Pancreas (tissue), 10 donors: ENCODE data around the gene MAP3K4. TPM values are rescaled to one million over a fixed set of nuclear protein-coding genes. Genes with fewer than 3 reads are reported as not detected.

Source experiments
- ATAC-seq, 4 donors: fragments of 200-7000 bp; cut with Tn5 transposase; one replicate each; pipeline versions ENCODE4 v1.8.0 to v1.9.1; 2020; ENCODE audit warnings: mild to moderate bottlenecking in 4 of 4, moderate library complexity in 4 of 4
- DNase-seq, 6 donors: peaks; one replicate each; pipeline ENCODE4 v3.0.0-alpha.2; 2020
- FAIRE-seq: peaks from 2 replicates; lab custom pipeline; 2012; peaks lifted over from hg19 to GRCh38; lab: Jason Lieb, UNC
- H3K27ac ChIP-seq, 4 donors: fragments of 200-600 bp; sonication (generic); 1 replicate in 3 of 4; 2 replicates in 1 of 4; pipeline versions ENCODE4 v1.5.0 to v1.8.0; 2020
- H3K27me3 ChIP-seq, 4 donors: fragments of 200-600 bp; one replicate each; pipeline ENCODE4 v1.8.0; 2021
- H3K36me3 ChIP-seq, 3 donors: fragments of 200-600 bp; sonication (generic) in 1 of 3; one replicate each; pipeline versions ENCODE4 v1.5.0 to v1.8.0; 2020 to 2021
- H3K4me1 ChIP-seq, 3 donors: fragments of 200-600 bp; one replicate each; pipeline ENCODE4 v1.8.0; 2021
- H3K4me3 ChIP-seq, 4 donors: fragments of 200-600 bp; sonication (generic) in 2 of 4; one replicate each; pipeline versions ENCODE4 v1.5.0 to v1.8.0; 2020 to 2021
- H3K9me3 ChIP-seq, 4 donors: fragments of 200-600 bp; one replicate each; pipeline ENCODE4 v1.8.0; 2021
- CTCF ChIP-seq, 4 donors: fragments of 200-600 bp; sonication (generic) in 3 of 4; IDR thresholded peaks; one replicate each; pipeline versions ENCODE4 v1.5.0 to v1.8.0; 2021; ENCODE audit warnings: antibody characterized with exemption in 4 of 4
- WGBS, 2 donors: extraction: QIAGEN DNeasy Blood & Tissue Kit; methylation state at CpG; one replicate each; pipeline ENCODE4 v1.1.7; 2013; 5-methylcytosine and 5-hydroxymethylcytosine counted together
- intact Hi-C, 3 donors: fragments of 100-400 bp; cut with DNase I; formaldehyde crosslinking; loops; one replicate each; pipeline versions ENCODE4 v1.11.1 to v1.14.2; 2022
- polyA plus RNA-seq, 2 donors: library from polyadenylated mRNA; stranded (reverse); fragments of 200-250 nt; gene quantifications; one replicate each; pipeline ENCODE4 v1.2.3, GENCODE V29; 2013
- total RNA-seq, 6 donors: library from RNA; stranded (reverse); fragmentation: NEBNext Ultra II Directional in 4 of 6; extraction: Animal tissue kit (Norgen Biotek cat#: 25700) in 4 of 6; gene quantifications; one replicate each; pipeline versions ENCODE4 v1.2.1 to v1.2.4, GENCODE V29; 2021 to 2023
- donor health status: healthy with polysubstance abuse.
- donor health status: DM: no; HTN: no; CAD: no; lungs with moderate emphysema.
- donor health status: DM: no; HTN: no; CAD: no.
- donor health status: control.
- donor health status: control.
- donor health status: Bipolar disorder and iron deficiency.
- donor health status: DM: yes; HTN: yes; CAD: no.
- donor health status: DM: no; HTN: no; CAD: no.
- donor health status: DM: no; HTN: no; CAD: no.
- donor health status: DM: yes; HTN: yes; CAD: no.

Gene MAP3K4
- total and polyA plus RNA-seq, 8 donors: 10.8 to 32.0 (median 25.3) TPM

DNA sequence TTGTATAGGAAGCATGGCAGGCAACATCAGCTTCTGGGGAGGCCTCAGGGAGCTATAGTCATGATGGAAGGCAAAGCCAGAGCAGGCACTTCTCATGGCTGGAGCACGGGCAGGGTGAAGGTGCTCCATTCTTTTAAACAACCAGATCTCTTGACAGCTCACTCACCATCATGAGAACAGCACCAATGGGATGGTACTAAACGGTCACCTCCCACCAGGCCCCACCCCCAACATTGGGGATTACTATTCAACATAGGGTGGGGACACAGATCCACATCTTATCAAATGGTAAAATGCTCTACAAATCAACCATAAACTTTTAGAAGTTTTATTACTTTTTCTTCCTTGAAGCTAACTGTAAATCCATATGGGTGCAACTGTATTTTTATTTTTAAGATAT is 61.5 kb downstream of the MAP3K4 start:
- ATAC-seq (no peak), DNase-seq (no peak), FAIRE-seq (no peak)
- intact Hi-C loops: no loop called here
- no peaks in the 10 kb centered on the region for H3K9me3 ChIP-seq
- TF ChIP-seq CTCF (IDR thresholded peaks at IDR 0.05): no peak
- 94 to 97% methylated on average over 2 of the region's 2 CpGs for WGBS, 2 donors
- no peak overlapping the region for H3K27ac ChIP-seq
- peaks cover 0 to 4% (median 0%) of the 10 kb centered on the region in 3 donors for H3K4me1 ChIP-seq
- no peaks in the 10 kb centered on the region for H3K36me3 ChIP-seq
- no peak overlapping the region for H3K4me3 ChIP-seq
- H3K27me3 ChIP-seq: no peaks in the 10 kb centered on the region

GRCh38 chr6:161054876-161055275 is 63.3 kb downstream of the MAP3K4 start:
- H3K27ac ChIP-seq: no peak overlapping the region
- no peak for TF ChIP-seq CTCF (IDR thresholded peaks at IDR 0.05)
- H3K4me3 ChIP-seq: no peak overlapping the region
- intact Hi-C loops: no loop called here
- DNase-seq: no peak
- no peak for FAIRE-seq
- H3K36me3 ChIP-seq: no peaks in the 10 kb centered on the region
- no peaks in the 10 kb centered on the region for H3K27me3 ChIP-seq
- no peaks in the 10 kb centered on the region for H3K9me3 ChIP-seq
- peaks cover 0 to 4% (median 0%) of the 10 kb centered on the region in 3 donors for H3K4me1 ChIP-seq
- ATAC-seq: no peak

DNA sequence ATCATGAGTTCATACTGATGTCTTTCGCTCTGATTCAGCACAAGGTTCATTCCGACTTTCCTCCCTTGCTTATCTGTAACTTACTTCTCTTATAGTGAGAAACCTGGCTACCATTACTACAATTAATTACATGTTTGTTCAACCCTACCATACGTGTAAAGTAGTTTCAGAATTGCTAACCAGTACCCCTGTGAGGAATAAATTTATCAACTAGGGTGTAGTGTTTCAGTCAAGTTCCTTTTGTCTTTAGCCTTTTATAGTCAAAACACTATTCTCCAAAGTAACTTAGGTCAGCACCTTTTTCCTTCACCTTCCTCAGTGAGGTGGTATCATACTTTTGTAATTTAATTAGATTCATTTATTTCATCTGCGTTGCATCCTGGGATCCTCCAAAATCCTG is 64.9 kb downstream of the MAP3K4 start:
- Histone ChIP-seq H3K9me3 (no peaks in the 10 kb centered on the region), H3K27ac (no peak overlapping the region), H3K4me1 (peaks cover 0 to 4% (median 0%) of the 10 kb centered on the region in 3 donors), H3K4me3 (no peak overlapping the region), H3K27me3 (no peaks in the 10 kb centered on the region), H3K36me3 (no peaks in the 10 kb centered on the region)
- no peak for ATAC-seq
- TF ChIP-seq CTCF (IDR thresholded peaks at IDR 0.05): no peak
- 87 to 89% methylated on average over 4 of the region's 4 CpGs for WGBS, 2 donors
- FAIRE-seq: no peak
- intact Hi-C loops: no loop called here
- no peak for DNase-seq

DNA sequence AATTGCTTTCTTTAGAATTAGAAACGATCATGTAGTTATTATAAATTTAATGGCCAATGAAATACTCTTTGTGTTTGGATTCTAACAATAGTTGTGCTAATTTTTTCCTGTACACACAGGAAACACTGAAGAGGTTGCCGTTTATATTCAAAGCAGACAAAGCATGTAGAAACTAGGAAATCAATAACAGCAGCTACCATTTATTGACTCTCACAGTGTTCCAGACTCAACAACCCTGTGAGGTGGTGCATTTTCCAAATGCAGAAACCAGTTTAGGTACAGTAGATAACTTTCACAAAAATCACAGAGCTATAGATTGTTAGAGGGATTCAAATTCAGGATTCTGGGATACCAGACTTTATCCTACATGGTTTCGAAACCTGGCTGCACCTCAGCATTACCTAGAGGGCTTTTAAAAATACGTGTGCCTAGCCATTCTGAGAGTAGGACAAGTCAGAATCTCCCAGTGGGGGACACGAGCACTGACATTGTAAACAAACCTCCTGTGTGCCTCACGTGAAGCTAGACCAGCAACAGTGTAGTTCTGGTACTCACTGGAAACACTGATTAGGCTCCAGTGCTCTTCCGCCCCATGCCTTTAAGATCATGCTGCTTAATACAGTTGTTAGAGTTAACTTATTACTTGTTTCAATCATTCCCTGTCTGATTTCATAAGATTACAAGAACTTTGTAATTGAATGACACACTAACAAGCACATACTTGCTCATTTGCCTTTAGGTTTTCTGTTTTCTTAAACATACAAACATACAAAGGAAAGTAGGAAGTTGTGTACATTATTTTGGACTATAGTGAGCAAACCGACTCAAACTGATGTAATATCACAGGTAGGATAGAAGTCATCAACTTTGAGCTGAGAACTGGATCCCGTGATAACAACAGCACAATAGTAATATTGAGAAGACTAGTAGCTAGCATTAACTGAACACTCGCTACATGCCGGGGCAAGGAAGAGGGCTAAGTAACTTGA is 65.8 kb downstream of the MAP3K4 start:
- no peak overlapping the region for H3K27ac ChIP-seq
- no peak overlapping the region for H3K4me3 ChIP-seq
- intact Hi-C loops: no loop called here
- no peaks in the 10 kb centered on the region for H3K9me3 ChIP-seq
- 59 to 70% methylated on average over 11 of the region's 11 CpGs for WGBS, 2 donors
- no peaks in the 10 kb centered on the region for H3K27me3 ChIP-seq
- no peaks in the 10 kb centered on the region for H3K36me3 ChIP-seq
- TF ChIP-seq CTCF (IDR thresholded peaks at IDR 0.05): no peak
- H3K4me1 ChIP-seq: peaks cover 0 to 4% (median 0%) of the 10 kb centered on the region in 3 donors
- DNase-seq: no peak
- FAIRE-seq: no peak
- peak in 3 of 4 donors; percentile 34 to 62 (median 45) for ATAC-seq

DNA sequence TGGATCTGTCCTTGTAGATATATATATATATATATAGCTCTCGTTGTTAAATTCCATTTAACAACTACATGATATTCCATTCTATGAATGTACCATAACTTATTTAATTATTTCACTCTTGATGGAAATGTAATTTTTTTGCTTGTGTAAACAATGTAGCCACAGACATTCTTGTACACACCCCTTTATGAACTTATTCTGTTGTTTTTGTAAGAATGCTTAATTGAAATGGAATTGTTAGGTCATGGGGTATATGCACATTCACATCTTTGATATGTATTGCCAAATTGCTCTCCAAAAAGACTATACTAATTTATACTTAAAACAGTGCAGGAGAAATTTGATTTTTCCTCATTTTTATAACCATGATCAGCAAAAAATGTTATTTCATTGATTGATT is 67.2 kb downstream of the MAP3K4 start:
- ATAC-seq: no peak
- H3K27me3 ChIP-seq: no peaks in the 10 kb centered on the region
- no peaks in the 10 kb centered on the region for H3K36me3 ChIP-seq
- H3K4me3 ChIP-seq: no peak overlapping the region
- no peak for FAIRE-seq
- H3K27ac ChIP-seq: no peak overlapping the region
- 88 to 93% methylated on average over 1 of the region's 1 CpG for WGBS, 2 donors
- no peaks in the 10 kb centered on the region for H3K9me3 ChIP-seq
- peaks cover 0 to 4% (median 0%) of the 10 kb centered on the region in 3 donors for H3K4me1 ChIP-seq
- TF ChIP-seq CTCF (IDR thresholded peaks at IDR 0.05): no peak
- no peak for DNase-seq
- intact Hi-C loops: no loop called here
